GM12878 (cell line): ENCODE measurements around the gene GAB1. TPM values are rescaled to one million over a fixed set of nuclear protein-coding genes. Genes with fewer than 3 reads are reported as not detected.

ENCODE experiments used
- ATAC-seq: fragments of 200-7000 bp; cut with Tn5 transposase; 3 replicates; pipeline ENCODE4 v1.9.1; 2020; ENCODE audit warnings: mild to moderate bottlenecking, moderate library complexity
- BruUV-seq: library from RNA; stranded (reverse); fragments of 400-500 nt; replicated peaks from 2 replicates; lab custom pipeline; 2021; lab: Mats Ljungman, UMichigan
- CTCF ChIA-PET: fragments of 300-600 bp; sonication (Branson Sonifier 250); formaldehyde crosslinking; extraction: SDS; loops from one replicate; lab custom pipeline; 2021; ENCODE audit warnings: inconsistent platforms; lab: Yijun Ruan, JAX
- POLR2A ChIA-PET: fragments of 350-600 bp; formaldehyde crosslinking; extraction: SDS; loops from one replicate; lab custom pipeline; 2021; ENCODE audit warnings: inconsistent platforms; lab: Charles Lee
- RAD21 ChIA-PET: fragments of 300-600 bp; sonication (Branson Sonifier 250); formaldehyde crosslinking; loops from one replicate; lab custom pipeline; 2023; ENCODE audit warnings: antibody characterized with exemption; ENCODE audit not compliant: unreplicated experiment; lab: Charles Lee
- SMC1A ChIA-PET: fragments of 300-600 bp; sonication (Branson Sonifier 250); formaldehyde crosslinking; loops from one replicate; lab custom pipeline; 2023; ENCODE audit not compliant: unreplicated experiment, uncharacterized antibody; lab: Charles Lee
- DNase-seq: peaks from one replicate; pipeline ENCODE4 v3.0.0-alpha.2; 2011; ENCODE audit warnings: low read depth, low spot score
- FAIRE-seq: peaks from 3 replicates; lab custom pipeline; 2011; peaks lifted over from hg19 to GRCh38; lab: Jason Lieb, UNC
- H2AFZ ChIP-seq: 2 replicates; pipeline ENCODE4 v1.6.0; 2011; ENCODE audit warnings: low read depth, low read length, control low read depth; ENCODE audit not compliant: control insufficient read depth
- H3K27ac ChIP-seq: 2 replicates; pipeline ENCODE4 v1.5.1; 2011; ENCODE audit warnings: control low read depth; ENCODE audit not compliant: control insufficient read depth, insufficient read depth
- H3K27me3 ChIP-seq, 2 experiments: replicated peaks in 1 of 2; 2 replicates each; pipeline versions ENCODE4 v1.6.0 to v1.6.1; 2011; ENCODE audit warnings: low read length in 1 of 2; ENCODE audit not compliant: control insufficient read depth in 2 of 2, insufficient read depth in 2 of 2
- H3K36me3 ChIP-seq, 2 experiments: 2 replicates each; pipeline ENCODE4 v1.5.1; 2011; ENCODE audit warnings: low read length in 1 of 2; ENCODE audit not compliant: control insufficient read depth in 2 of 2, insufficient read depth in 2 of 2
- H3K4me1 ChIP-seq: 2 replicates; pipeline ENCODE4 v1.6.1; 2011; ENCODE audit warnings: mild to moderate bottlenecking, low read length, moderate library complexity, mixed read lengths; ENCODE audit not compliant: control insufficient read depth, insufficient read depth
- H3K4me2 ChIP-seq: 2 replicates; pipeline ENCODE4 v1.6.0; 2011; ENCODE audit warnings: control low read depth; ENCODE audit not compliant: control insufficient read depth, insufficient read depth
- H3K4me3 ChIP-seq: fragments of 200-600 bp; sonication (generic); 2 replicates; pipeline ENCODE4 v1.5.1; 2016
- H3K79me2 ChIP-seq: 2 replicates; pipeline ENCODE4 v1.6.0; 2011; ENCODE audit warnings: low read length; ENCODE audit not compliant: control insufficient read depth, insufficient read depth
- H3K9ac ChIP-seq: 2 replicates; pipeline ENCODE4 v1.8.0; 2011; ENCODE audit warnings: low read length, control low read depth, mixed read lengths; ENCODE audit not compliant: control insufficient read depth, insufficient read depth
- H3K9me3 ChIP-seq: replicated peaks from 3 replicates; pipeline ENCODE4 v1.5.1; 2011; ENCODE audit warnings: mild to moderate bottlenecking, low read length; ENCODE audit not compliant: control insufficient read depth, insufficient read depth
- H4K20me1 ChIP-seq: 2 replicates; pipeline ENCODE4 v1.6.0; 2011; ENCODE audit not compliant: control insufficient read depth, insufficient read depth
- ASH2L ChIP-seq: fragments of 300-600, 200-600 bp; sonication (generic); IDR thresholded peaks from 2 replicates; pipeline ENCODE4 v1.6.1; 2017; ENCODE audit warnings: low read depth, mild to moderate bottlenecking, borderline replicate concordance
- CEBPB ChIP-seq, 2 experiments: fragments of 150-350 bp in 1 of 2; IDR thresholded peaks; 2 replicates each; pipeline ENCODE4 v1.6.1; 2012 to 2014; ENCODE audit warnings: low read depth in 2 of 2, low read length in 2 of 2, borderline replicate concordance in 1 of 2, inconsistent platforms in 1 of 2
- ETV6 ChIP-seq, 2 experiments: fragments of 450-650 bp in 1 of 2; IDR thresholded peaks in 1 of 2; conservative IDR thresholded peaks in 1 of 2; 2 replicates each; pipeline ENCODE4 v1.6.1; 2014; ENCODE audit warnings: antibody characterized with exemption in 1 of 2, borderline replicate concordance in 1 of 2, low read depth in 1 of 2, mild to moderate bottlenecking in 1 of 2, moderate library complexity in 1 of 2
- GABPA ChIP-seq: IDR thresholded peaks from 2 replicates; pipeline ENCODE4 v1.6.1; 2014; ENCODE audit warnings: antibody characterized with exemption, low read depth, mild to moderate bottlenecking, inconsistent platforms
- HCFC1 ChIP-seq: fragments of 150-350 bp; IDR thresholded peaks from 2 replicates; pipeline ENCODE4 v1.6.1; 2014; ENCODE audit warnings: low read length
- MEF2A ChIP-seq: IDR thresholded peaks from 2 replicates; pipeline ENCODE4 v1.6.1; 2011; ENCODE audit warnings: low read depth, mild to moderate bottlenecking, low read length, moderate library complexity; ENCODE audit not compliant: insufficient read depth
- NFXL1 ChIP-seq: fragments of 450-650 bp; IDR thresholded peaks from 2 replicates; pipeline ENCODE4 v1.6.1; 2017; ENCODE audit warnings: antibody characterized with exemption, mild to moderate bottlenecking, borderline replicate concordance
- NRF1 ChIP-seq: conservative IDR thresholded peaks from 2 replicates; pipeline ENCODE4 v1.6.1; 2011; ENCODE audit warnings: mild to moderate bottlenecking, low read depth, low read length, improper control_type of control experiment
- RBBP5 ChIP-seq: fragments of 200-600 bp; sonication (generic); conservative IDR thresholded peaks from 2 replicates; pipeline ENCODE4 v1.6.1; 2016
- RELA ChIP-seq: fragments of 450-650 bp; IDR thresholded peaks from 2 replicates; pipeline ENCODE4 v1.8.0; 2014; ENCODE audit warnings: borderline replicate concordance; ENCODE audit not compliant: partially characterized antibody
- STAT3 ChIP-seq: IDR thresholded peaks from 2 replicates; pipeline ENCODE4 v1.6.1; 2011; ENCODE audit warnings: low read depth, low read length, improper control_type of control experiment
- SUZ12 ChIP-seq: fragments of 200-600 bp; sonication (generic); IDR thresholded peaks from one replicate; pipeline ENCODE4 v1.6.1; 2018; ENCODE audit warnings: antibody characterized with exemption, mild to moderate bottlenecking; ENCODE audit not compliant: unreplicated experiment
- WRNIP1 ChIP-seq: IDR thresholded peaks from 2 replicates; pipeline ENCODE4 v1.6.1; 2011; ENCODE audit warnings: low read depth, low read length, improper control_type of control experiment, borderline replicate concordance
- ZNF274 ChIP-seq: IDR thresholded peaks from one replicate; pipeline ENCODE4 v1.8.0; 2011; ENCODE audit not compliant: insufficient read length, insufficient read depth
- WGBS: methylation state at CpG from one replicate; pipeline ENCODE4 v1.1.6; 2016; ENCODE audit warnings: low lambda C conversion rate; ENCODE audit not compliant: insufficient replicate concordance, insufficient coverage; ENCODE audit errors: missing lambda C conversion rate; 5-methylcytosine and 5-hydroxymethylcytosine counted together
- in situ Hi-C: fragments of 300-500 bp; cut with MboI; formaldehyde crosslinking; loops from 9 replicates; pipeline ENCODE4 v1.14.3; 2018; ENCODE audit warnings: mixed read lengths
- intact Hi-C: fragments of 100-400 bp; cut with micrococcal nuclease; formaldehyde crosslinking; loops from one replicate; pipeline ENCODE4 v1.14.2; 2022; ENCODE audit not compliant: unreplicated experiment
- polyA plus RNA-seq, 11 experiments: library from polyadenylated mRNA; depleted of rRNA in 4 of 11; unstranded in 6 of 11; stranded (reverse) in 5 of 11; fragments of >200 nt; fragmentation: Nextera tagmentation in 4 of 11; fragmentation: Illumina TruSeq in 1 of 11; extraction: Ambion mirVana in 4 of 11; extraction: Trizol in 1 of 11; gene quantifications; 1 replicate in 1 of 11; 2 replicates in 10 of 11; pipeline versions ENCODE4 v1.2.1 to v1.2.3, GENCODE V29; 2011 to 2016; ENCODE audit warnings: inconsistent platforms in 2 of 11, missing spikeins in 2 of 11, low read depth in 1 of 11
- total RNA-seq, 4 experiments: library from RNA; depleted of rRNA in 3 of 4; stranded (reverse); fragments of >200 nt in 3 of 4; fragmentation: Illumina TruSeq in 1 of 4; extraction: Trizol in 1 of 4; gene quantifications; 2 replicates each; pipeline versions ENCODE4 v1.2.1 to v1.2.3, GENCODE V29; 2013 to 2021
- TF ChIP-seq, protein P1 (sequence below): fragments of 450-650 bp; IDR thresholded peaks from 2 replicates; pipeline ENCODE4 v1.6.1; 2017; ENCODE audit warnings: mild to moderate bottlenecking

The GAB1 gene
- total and polyA plus RNA-seq, 10 of the 15 experiments (the other 5 are each of a cell fraction or from before 2014, with no cell fraction given): 0.37 to 5.3 (median 3.2) TPM

DNA sequence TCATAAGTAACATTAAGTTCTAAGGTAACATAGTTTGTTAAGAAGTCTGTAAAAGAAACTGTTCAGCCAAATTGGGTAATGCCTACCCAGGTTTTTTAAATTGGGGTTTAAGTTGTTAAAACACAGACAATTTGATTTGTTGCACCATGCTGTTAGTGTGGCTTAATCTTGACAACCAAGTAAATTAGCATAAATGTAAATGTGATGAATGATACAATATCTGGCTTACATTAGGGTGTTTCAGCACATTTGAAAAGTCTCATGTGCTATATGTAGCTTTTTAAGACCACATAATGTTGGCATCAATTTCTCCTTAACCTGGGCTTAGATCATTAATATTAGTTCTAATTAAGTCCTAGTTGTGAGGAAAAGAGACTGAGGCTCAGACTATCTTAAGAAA is 104.4 kb downstream of the GAB1 start (continued):
- TF ChIP-seq ETV6 (conservative IDR thresholded peaks at IDR 0.05 in 1 of 2, IDR thresholded peaks at IDR 0.05 in 1 of 2; ENCODE audit: borderline replicate concordance in 1 of 2, low read depth in 1 of 2): no peak

DNA sequence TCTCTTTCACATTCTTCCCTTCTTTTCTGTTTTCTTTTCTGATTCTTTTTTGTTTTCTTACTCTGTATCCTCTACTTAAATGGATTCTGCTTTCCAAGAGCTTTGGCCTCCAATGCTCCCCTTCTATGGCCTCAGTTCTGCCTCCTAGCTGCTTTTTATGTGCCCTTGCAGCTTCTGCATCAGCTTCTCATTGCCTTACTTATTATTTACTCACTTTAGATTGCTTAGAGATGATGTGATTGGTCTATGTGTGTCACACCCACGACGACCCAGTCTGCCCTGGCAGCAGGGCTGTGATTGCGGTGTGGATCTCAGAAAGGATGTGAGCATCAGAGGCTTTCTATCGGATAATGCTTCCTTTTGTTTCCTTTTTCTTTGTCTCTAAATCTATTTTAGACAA is 105.0 kb downstream of the GAB1 start:
- CTCF ChIA-PET: interaction anchor here (0.6 to 2.5 kb wide), 5 partner anchors 9 to 65 kb away, joined by 3 to 11 read pairs (median 5); no protein-coding TSS in a partner anchor
- no TSS peak for BruUV-seq
- intact Hi-C loops: no loop called here

More for the DNA sequence above, 105.0 kb downstream of the GAB1 start:
- WGBS: 48% methylated on average over 4 of the region's 4 CpGs
- H3K4me1 ChIP-seq: no peaks in the 10 kb centered on the region
- POLR2A ChIA-PET: interaction anchor here (1.0 kb wide), 1 partner anchor 9 kb away, joined by 3 read pairs; no protein-coding TSS in a partner anchor
- H3K27ac ChIP-seq: no peak overlapping the region
- H3K79me2 ChIP-seq: no peaks in the 10 kb centered on the region
- H3K9ac ChIP-seq: no peak overlapping the region
- FAIRE-seq (no peak), ATAC-seq (no peak)
- H3K27me3 ChIP-seq: no peaks in the 10 kb centered on the region
- TF ChIP-seq RBBP5 (no peak), NRF1 (no peak), NFXL1 (no peak), ASH2L (no peak), MEF2A (no peak), WRNIP1 (no peak), STAT3 (no peak), SUZ12 (no peak), CEBPB (IDR thresholded peaks at IDR 0.05; ENCODE audit: borderline replicate concordance in 1 of 2, low read depth in 2 of 2, low read length in 2 of 2) (no peak), HCFC1 (no peak), ZNF274 (no peak), RELA (no peak), GABPA (no peak)
- TF ChIP-seq, protein P1, sequence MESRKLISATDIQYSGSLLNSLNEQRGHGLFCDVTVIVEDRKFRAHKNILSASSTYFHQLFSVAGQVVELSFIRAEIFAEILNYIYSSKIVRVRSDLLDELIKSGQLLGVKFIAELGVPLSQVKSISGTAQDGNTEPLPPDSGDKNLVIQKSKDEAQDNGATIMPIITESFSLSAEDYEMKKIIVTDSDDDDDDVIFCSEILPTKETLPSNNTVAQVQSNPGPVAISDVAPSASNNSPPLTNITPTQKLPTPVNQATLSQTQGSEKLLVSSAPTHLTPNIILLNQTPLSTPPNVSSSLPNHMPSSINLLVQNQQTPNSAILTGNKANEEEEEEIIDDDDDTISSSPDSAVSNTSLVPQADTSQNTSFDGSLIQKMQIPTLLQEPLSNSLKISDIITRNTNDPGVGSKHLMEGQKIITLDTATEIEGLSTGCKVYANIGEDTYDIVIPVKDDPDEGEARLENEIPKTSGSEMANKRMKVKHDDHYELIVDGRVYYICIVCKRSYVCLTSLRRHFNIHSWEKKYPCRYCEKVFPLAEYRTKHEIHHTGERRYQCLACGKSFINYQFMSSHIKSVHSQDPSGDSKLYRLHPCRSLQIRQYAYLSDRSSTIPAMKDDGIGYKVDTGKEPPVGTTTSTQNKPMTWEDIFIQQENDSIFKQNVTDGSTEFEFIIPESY: no peak
- TF ChIP-seq, all 136 proteins: peak for 0
- Histone ChIP-seq H3K36me3 (no peaks in the 10 kb centered on the region), H3K9me3 (no peaks in the 10 kb centered on the region), H2AFZ (no peak overlapping the region), H4K20me1 (no peaks in the 10 kb centered on the region), H3K4me2 (no peak overlapping the region), H3K4me3 (no peak overlapping the region)
- SMC1A ChIA-PET: interaction anchor here (0.8 to 2.5 kb wide), 7 partner anchors 9 to 65 kb away, joined by 4 to 9 read pairs (median 5); no protein-coding TSS in a partner anchor
- RAD21 ChIA-PET: interaction anchor here (1.1 kb wide), 1 partner anchor 24 kb away, joined by 6 read pairs; no protein-coding TSS in a partner anchor
- no peak for DNase-seq
- in situ Hi-C loops: no loop called here
